ENCODE data around the gene RAD51B.

Gene RAD51B

GRCh38 chr14:68758301-68758700, 938.7 kb downstream of the RAD51B start:
- H3K27ac ChIP-seq (replicated peaks), result no peak overlapping the region
- no peak for TF ChIP-seq REST (IDR thresholded peaks at IDR 0.05; ENCODE audit: insufficient replicate concordance, low read depth)
- TF ChIP-seq SPI1 (IDR thresholded peaks at IDR 0.05; ENCODE audit: borderline replicate concordance, low read depth), result no peak
- TF ChIP-seq CTCF (IDR thresholded peaks at IDR 0.05; ENCODE audit: insufficient read depth, low read length), result no peak
- TF ChIP-seq GABPA (IDR thresholded peaks at IDR 0.05; ENCODE audit: low read depth), result no peak
- no peak for TF ChIP-seq POLR2AphosphoS5 (IDR thresholded peaks at IDR 0.05; ENCODE audit: low read depth)

GRCh38 chr14:68759017-68759560, 939.5 kb downstream of the RAD51B start:
- DNase-seq (ENCODE audit: low read depth in 1 of 2, low spot score in 1 of 2), result no peak
- TF ChIP-seq GABPA (IDR thresholded peaks at IDR 0.05; ENCODE audit: low read depth) (no peak), POLR2AphosphoS5 (IDR thresholded peaks at IDR 0.05; ENCODE audit: low read depth) (no peak), REST (IDR thresholded peaks at IDR 0.05; ENCODE audit: insufficient replicate concordance, low read depth) (no peak), CTCF (IDR thresholded peaks at IDR 0.05; ENCODE audit: insufficient read depth, low read length) (no peak), SPI1 (IDR thresholded peaks at IDR 0.05; ENCODE audit: borderline replicate concordance, low read depth) (no peak)
- Histone ChIP-seq H3K27ac (replicated peaks) (no peak overlapping the region), H3K4me3 (replicated peaks; ENCODE audit: insufficient read depth, low read length) (no peak overlapping the region), H3K27me3 (ENCODE audit: insufficient read depth, poor library complexity, severe bottlenecking) (no peaks in the 10 kb centered on the region)

More at GRCh38 chr14:68758301-68758700, 938.7 kb downstream of the RAD51B start:
- Histone ChIP-seq H3K27me3 (ENCODE audit: insufficient read depth, poor library complexity, severe bottlenecking) (no peaks in the 10 kb centered on the region), H3K4me3 (replicated peaks; ENCODE audit: insufficient read depth, low read length) (no peak overlapping the region)
- DNase-seq (ENCODE audit: low read depth in 1 of 2, low spot score in 1 of 2), result no peak

- TF ChIP-seq REST (IDR thresholded peaks at IDR 0.05; ENCODE audit: insufficient replicate concordance, low read depth), result no peak
- no peak for TF ChIP-seq POLR2AphosphoS5 (IDR thresholded peaks at IDR 0.05; ENCODE audit: low read depth)
- TF ChIP-seq SPI1 (IDR thresholded peaks at IDR 0.05; ENCODE audit: borderline replicate concordance, low read depth), result no peak
- TF ChIP-seq GABPA (IDR thresholded peaks at IDR 0.05; ENCODE audit: low read depth), result no peak
- TF ChIP-seq CTCF (IDR thresholded peaks at IDR 0.05; ENCODE audit: insufficient read depth, low read length), result no peak
- H3K27me3 ChIP-seq (ENCODE audit: insufficient read depth, poor library complexity, severe bottlenecking), result no peaks in the 10 kb centered on the region
- H3K4me3 ChIP-seq (replicated peaks; ENCODE audit: insufficient read depth, low read length), result no peak overlapping the region
- DNase-seq (ENCODE audit: low read depth in 1 of 2, low spot score in 1 of 2), result no peak
- H3K27ac ChIP-seq (replicated peaks), result no peak overlapping the region
Measured at GRCh38 chr14:68759937-68760336, 940.4 kb downstream of the RAD51B start.

Data from HL-60 (cell line).